NCI-H2081 treated with DMSO at 0.1 percent for 48 hours (cell line): ENCODE data around the gene BMAL1.

ENCODE experiments used
- DNase-seq: peaks from one replicate; lab custom pipeline; 2025; lab: John Stamatoyannopoulos, UW

BMAL1 gene

DNA sequence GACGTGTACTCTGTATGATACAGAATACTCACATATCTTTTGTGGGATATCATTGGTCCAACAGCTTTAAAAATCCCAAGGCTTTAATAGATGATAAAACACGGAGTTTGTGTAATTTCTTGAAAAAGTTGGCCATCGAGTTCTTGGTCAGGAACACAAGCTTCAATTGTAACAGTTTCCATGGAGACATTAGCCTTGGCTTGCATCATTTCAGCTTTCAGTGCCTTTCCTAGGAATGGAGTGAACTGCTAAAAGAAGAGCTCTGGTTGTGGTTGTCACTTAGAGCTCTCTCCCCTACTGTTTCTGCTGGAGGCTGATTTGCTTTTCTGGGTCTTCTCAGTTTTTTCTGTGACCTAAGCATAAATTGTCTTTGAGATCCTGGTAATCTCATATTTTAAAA, 14.2 kb downstream of the BMAL1 start:
- no peak for DNase-seq

DNA sequence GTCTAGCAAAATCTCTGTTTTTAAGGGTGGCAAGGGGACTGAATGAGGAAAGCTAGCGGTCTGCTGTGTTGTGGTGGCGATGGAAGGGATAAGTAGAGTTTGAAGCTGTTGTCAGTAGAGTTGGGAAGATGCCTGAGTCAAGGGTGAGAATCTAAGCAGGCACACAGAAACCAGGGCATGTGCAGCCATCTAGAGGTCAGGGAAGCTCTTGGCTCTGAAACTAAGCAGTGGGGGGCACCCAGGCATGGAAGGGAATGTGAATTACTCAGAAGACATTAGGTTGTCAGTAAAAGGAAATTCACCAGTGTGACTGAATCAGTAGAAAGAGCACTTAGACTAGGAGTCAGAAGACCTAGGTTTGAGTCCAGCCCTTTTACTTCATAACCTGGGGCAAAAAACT, 15.4 kb downstream of the BMAL1 start:
- no peak for DNase-seq

DNA sequence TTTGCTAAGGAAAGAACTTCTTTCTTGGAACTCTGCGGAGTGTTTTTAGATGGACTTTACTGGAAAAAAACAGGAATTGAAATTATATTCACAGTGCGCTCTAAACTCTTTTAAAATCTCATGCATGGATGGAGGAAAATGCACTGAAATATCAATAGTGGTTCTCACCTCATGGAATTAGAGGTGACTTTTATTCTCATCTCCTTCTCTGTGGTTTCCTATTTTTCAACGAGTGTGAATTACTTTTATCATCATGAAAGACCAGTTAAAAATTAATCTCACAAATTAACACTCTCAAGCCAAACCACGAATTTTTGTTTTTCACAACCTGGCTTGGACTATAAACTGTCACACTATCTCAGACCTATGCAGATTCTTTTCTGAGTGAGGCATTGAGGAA, 16.6 kb downstream of the BMAL1 start:
- no peak for DNase-seq

DNA sequence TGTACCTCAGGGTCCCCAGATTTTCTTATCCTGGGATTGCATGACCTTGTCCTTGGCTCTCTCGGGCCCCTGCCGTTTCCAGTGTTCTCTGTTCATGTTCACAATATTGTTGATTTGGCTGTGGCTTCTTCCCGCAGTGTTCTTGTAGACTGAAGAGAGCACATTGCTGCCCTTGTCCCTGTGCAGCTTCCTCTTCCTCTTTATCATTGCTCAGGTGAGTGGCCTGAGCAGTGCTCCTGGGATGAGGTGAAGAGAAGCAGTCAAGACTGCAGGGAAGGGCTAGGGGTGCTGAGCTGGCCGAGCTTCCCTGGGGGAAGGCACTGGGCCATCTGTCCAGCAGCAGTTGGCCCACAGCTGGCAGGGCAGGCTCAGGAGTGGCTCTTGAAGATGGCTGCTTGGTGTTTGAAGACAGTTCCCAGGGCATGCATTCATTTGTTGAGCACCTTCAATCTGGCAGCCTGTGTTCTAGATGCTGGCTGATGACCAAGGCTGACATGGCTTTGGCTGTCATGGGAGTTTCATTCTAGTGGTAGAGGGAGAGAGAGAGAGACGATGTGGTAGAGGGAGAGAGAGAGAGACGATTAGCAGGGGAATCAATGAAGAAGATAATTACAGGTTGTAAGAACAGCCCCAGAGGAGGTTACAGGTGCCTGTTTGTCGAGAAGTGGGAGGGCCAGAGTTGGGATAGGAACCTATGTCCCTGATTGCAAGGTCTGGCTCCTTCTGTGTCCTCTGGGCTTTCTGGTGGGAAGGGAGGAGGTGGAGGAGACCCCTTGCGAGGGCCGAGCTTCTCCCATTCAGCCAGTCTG, 17.4 kb downstream of the BMAL1 start:
- DNase-seq: no peak

DNA sequence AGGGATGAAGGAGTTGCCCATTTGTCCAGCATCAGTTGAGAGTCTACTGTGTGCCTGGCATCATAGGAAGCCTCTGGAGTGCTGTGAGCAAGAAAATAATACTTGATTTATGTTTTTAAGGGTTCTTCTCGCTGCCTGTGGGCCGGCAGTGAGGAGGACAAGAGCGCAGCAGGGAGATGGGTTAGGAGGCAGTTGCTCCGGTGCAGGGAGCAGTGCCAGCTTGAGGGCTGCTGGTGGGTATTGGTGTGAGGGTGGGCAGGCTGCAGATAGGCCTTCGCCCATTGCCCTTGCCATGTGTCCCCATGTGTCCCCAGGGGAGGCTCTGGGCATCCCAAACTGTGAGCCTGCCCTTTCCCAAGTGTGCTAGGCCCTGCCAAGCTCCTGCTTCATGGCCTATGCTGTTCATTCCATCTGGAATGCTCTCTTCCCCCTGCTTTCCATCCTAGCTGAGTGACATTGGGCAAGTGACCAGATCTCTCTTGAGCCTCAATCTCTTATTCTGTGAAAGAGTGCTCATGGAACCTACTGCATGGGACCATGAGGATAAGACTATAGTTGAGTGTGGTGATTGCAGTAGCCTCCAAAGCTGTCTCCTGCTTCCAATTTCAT, 19.8 kb downstream of the BMAL1 start:
- DNase-seq: no peak

DNA sequence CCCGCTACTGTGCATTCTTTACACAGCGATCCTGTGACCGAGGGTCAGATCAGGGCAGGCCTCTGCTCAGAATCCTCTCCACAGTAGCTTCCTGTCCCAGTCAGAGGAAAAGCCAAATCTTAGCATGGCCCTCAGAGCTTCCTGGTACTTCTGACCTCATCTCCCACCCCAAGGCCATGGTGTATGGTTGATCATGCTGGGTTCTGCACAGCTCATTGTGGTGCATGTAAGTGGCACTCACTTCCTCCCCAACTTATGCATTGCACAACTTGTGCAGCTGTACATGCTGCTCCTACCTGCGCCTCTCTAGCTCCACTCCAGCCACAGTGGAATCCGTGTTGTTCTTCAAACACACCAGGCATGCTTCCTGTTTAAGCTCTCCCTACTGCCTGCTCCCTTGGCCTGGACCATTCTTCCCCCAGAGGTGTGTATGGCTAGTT, 20.3 kb downstream of the BMAL1 start:
- no peak for DNase-seq

DNA sequence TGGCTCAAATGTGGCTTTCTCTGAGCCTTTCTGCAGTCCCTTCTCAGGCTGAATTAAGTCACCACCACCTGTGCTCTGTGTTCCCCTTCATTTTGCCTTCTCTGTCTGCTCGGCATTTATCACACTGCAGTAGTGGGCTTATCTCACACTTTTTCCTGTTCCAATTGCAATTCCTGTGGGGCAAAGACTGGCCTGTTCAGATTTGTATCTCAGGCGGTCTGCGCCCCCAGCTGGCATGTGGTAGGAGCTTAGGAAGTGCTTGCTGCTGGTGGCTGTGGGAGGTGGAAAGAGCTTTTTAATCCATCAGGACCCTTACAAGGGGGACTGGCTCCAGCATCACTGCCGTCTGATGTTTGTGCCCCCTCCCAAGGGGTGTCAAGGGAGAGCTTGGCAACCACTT, 21.2 kb downstream of the BMAL1 start:
- DNase-seq: no peak

DNA sequence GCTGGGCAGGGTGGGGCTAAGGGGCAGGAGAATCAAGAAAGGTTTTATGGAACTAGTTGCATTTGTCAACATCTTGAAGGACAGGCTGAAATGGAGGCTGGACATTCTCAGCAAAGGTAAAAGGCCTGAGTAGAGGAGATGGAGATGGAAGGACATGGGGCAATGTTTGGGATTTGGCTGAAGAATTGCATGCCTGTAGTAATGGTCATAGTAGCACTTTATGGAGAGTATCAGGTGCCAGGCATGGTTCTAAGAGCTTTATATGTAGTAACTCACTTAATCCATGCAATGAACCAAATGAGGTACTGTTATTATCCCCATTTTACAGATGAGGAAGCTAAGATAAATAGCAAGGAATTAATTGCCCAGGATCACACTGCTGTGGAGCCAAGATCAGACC, 23.9 kb downstream of the BMAL1 start:
- no peak for DNase-seq

DNA sequence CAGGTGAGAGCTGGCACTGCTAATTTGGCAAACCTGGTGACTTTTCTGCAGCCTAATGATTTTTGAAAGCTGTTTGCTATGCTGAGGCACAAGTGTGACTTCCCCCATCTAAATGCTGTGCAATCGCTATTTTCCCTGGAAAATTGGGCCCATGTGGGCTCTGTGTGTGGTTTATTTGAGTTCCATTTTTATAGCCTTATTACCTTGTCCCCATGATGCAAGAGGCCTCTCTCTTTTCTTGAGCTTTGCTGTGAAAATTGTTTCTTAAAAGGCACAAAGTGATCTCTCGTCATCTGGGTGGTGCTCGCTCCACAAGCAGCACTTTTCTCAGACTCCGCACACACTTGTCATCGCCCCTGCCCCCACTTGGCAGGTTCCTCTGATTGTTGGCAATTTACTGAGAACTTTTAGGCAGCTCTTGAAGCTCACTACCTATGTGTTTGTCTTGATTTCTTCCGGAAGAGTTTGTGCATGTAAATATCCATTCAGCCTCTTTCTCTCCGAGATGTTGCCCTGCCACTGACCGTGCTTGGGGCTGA, 24.9 kb downstream of the BMAL1 start:
- no peak for DNase-seq

DNA sequence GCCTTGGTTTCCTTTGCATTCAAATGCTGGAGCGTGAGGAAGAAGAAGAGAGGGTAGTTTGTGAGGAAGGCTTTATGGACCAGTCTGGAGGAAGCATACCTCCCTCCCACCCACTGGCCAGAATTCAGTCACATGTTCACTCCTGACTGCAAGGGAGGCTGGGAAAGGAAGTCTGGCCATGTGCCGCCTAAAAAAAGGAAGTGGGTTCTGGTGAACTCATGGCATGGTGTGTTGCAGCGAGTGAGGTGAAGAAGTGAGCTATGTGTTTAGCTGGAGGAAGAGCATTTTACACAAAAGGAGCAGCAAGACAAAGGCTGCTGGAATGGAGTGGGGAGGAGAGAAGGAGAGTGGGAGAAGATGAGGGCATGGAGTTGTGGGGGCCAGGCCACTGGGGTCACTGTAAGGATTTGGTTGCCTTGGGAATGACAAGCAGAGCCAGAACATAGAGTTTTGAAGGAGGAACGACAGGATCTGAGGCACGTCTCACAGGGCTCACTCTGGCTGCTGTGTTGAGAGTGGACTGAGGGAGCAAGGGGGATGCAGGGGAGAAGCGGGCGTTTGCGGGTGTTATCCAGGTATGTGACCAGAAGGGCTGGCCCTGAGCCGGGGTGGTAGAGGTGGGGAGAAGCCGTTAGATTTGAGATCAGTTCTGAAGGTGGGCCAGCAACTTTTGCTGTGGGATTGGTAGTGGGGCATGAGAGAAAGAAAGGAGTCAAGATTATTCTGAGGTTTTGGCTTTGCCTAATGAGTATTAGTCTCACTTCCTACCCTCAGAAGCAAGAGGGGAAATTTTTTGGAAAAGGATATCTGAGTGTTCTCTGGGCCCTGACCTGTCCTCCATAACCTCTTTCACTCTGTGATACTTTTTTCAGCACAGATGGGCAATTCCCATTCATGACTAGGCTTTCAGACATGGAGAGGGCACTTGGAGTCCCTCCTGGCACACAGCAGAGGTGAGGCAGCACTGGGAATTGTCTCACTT, 26.4 kb downstream of the BMAL1 start:
- no peak for DNase-seq

DNA sequence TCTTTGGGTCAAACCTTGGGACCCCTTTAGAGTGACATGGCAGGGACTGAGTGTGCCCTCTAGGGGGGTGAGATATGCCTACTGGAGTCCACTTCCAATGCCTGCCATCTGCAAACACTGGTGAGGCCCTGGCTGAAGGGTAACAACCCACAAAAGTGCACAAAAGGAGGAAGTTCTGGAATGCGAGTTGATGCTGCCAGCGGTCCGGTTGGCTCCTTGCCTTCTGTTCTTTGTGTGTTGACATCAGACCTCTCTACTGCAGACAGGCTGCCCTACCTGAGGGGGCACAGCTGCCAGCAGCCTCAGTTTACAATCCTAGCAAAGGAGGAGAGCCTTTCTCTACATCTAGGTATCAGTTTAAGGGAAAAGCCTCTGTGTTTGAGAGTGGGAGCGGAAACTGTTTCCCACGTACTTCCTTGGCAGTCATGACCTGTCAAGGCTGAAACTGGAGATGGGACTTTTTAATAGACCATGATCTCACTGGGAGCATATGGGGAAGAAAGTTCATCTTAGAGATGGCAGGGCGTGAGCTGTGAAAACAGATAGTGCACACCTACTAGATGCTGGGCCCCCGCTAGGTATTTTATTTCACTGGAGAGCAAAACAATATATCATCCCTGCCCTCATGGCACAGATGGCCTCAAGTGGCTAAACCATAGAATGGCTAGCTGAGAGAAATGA, 27.2 kb downstream of the BMAL1 start:
- DNase-seq: no peak

DNA sequence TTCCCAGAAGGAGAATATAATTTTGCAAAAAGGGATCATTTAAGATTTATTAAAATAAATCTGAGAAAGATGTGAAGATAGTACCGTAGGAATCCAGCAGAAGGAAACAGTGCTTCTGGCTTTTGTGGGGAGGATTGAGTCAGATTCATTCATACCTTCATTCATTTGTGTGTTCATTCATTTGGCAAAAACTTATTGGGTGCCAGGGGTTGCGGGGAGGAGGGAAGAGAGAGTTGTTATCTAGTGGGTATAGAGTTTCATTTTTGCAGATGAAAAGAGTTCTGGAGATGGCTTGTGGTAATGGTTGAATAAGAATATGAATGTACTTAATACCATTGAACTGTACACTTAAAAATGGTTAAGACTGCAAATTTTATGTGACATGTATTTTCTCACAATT, 31.1 kb downstream of the BMAL1 start:
- no peak for DNase-seq

DNA sequence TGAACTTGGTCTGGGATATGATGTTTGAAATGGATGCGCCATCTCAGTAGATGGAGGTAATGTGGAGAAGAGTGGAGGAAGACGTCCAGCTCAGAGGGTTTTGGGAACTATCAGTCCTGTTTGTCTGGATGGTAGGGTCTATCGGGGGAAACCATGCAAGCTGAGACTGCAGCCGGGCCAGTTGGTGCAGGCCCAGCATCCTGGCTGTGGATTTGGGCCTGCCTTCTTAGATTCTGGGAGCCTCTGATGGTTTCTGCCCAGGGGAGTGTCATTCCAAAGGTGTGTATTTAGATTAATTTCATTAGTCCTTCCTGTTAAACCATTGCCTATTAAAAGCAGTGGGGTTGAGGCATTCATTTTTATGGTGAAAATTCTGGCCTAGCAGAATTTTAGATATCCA, 31.6 kb downstream of the BMAL1 start:
- no peak for DNase-seq

DNA sequence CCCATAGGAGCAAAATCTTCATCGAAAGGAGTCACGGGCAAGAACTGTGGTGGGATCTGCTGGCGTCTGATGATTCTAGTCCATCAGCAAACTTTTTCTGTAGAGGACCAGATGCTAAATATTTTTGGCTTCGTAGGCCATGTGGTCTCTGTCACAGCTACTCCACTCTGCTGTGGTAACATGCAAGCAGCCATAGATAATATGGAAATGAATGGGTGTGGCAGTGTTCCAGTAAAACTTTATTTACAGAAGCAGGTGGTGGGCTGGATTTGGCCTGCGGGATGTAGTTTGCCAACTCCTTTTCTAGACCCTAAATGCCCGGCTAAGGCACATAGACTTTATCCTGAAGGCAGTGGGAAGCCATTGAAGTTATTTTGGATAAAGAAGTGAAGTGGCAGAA, 32.9 kb downstream of the BMAL1 start:
- DNase-seq: no peak

DNA sequence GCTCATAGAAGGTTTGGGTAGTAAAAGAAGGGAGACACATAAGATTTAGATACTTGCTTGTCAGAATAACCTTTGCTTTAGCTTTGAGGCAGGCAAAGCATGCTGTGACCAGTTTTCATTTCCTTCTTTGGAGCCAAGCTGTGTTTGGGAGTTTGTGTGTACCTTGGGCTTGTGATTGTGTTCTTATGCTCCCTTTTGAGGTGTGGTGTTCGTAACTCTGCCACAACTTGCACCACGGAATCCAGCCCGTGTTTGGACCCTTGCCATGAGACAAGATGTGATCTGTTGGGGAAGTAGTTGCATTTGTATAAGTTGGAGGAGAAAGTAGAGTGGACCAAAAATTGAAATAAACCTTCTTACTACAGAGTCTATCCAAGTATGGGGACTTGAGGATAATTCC, 34.0 kb downstream of the BMAL1 start:
- DNase-seq: no peak

DNA sequence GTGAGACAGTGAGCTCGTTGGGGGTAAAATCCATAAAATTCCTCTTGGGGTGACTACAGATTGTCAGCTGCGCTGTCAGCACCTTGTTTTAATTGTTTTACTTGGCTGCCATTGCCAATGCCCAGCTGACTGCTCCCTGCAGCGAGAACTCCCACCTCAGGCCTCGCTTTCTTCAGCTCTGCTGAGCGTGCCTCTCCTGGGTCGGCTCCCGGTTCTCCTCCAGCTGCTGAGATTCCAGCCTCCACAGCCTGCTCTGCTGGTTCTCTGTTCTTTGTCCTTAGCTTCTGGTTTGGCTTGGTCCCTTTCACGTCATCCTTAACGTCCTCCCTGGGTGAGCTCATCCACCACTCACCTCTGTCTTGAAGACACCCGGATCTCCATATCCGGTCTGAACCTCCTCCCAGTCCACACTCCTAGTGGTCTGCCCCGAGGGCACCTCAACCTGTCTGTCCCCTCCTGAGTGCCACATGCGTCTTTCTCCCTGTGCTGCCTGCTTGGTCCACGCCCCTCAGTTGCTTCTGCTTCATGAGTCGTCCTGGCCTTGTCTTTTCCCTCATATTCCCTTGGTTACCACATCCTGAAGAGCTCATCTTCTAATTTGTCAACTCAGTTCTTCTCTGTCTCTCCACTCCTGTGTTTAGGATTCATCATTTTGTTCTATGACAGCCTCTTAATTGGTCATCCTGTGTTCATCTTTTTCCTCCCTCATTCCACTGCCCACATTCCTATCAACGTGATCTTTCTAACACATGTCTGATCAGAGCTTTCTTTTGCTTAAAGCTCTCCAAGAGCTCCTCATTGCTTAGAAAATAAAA, 35.6 kb downstream of the BMAL1 start:
- DNase-seq: no peak

DNA sequence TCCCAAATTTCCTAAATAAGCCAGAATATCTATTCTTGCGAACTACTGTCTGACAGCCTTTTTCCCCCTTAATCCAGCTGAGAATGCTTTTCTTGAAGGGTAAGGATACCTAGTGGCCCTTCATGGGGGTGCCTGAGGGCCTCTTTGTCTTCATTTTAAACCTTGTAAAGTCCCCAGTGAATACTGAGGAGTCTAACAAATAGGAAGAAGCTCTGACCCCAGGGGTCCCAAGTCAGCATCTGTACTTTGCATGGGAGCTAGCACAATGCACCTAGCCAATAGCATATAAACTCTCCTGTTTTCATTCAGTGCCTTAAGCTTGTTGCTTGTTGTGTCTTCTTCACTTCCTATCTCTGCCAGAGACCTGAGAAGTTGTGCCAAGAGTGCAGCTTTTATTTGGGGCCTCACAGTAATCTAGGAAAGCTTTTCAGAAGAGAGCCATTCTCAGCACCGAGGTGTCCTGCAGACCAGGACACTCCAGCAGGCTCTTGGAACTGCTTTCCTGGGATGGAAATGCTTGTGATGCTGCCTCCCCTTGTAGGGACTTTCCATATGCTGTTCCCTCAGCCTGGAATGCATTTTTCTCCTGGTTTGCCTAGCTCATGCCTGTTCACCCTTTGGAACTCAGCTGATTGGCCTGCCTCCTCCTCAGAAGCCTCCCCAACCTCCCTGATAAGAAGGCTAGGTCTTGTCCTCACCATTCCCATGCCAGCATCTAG, 37.2 kb downstream of the BMAL1 start:
- DNase-seq: no peak

DNA sequence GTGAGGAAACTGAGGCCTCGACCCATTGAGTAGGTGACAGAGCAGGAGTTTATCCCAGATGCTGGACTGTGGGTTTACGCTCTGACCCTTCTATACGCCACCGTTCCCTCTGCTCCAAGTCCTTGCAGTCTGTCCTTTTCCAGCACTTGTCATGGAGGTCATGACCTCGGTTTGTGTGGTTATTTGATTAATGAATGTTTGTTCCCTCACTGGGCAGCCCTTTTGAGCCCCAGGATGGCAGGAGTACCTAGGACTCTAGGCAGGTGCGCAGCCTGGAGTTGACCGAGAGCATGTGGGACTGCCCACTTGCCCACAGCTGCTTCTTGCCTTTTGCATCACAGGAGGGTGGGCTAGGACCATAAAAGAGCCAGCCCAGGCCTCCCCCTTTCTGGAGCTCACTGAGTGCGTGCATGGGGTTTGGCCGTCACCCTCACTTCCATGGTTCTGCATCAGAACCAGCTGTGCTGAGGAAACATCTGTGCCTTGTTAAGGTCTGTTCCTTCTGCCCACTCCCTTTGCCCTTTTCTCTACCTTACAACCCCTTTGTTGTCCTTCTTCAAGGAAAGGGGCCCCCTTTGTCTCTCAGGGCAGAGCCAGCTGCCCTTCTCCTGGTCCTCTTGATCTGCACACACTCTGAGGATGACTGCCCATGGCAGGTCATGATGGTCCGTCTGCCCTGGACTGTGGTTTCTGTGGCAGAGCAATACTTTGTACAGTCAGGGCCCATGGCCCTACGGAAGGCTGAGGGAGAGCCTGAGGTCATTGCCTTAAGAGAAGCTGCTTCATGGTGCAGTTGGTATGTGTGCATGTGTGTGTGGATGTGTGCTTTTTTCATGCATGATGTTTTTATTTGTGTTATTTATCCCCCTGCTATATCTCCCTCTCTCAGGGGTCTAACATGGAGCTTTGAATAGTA, 38.2 kb downstream of the BMAL1 start:
- no peak for DNase-seq

DNA sequence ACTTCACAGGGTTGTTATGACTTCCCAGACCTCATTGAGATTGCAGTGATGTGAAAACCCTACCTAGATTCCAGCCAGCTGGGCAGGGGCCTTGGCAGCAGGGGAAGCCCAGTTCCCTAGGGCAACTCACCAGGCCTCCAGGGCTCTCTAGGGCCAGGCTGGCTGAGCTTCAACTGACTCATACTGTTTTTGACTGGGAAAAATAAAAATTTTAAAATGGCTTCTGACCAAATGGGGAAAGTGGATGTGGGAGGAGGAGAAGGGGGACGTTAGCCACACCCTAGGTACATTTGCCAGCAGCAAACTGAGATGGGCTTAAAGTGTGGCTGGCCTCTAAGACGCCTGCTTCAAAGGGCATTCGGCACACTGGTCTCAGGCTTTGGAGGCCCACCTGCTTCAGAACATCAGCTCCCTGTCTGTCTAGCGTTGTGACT, 39.0 kb downstream of the BMAL1 start:
- DNase-seq: no peak
